NCI-H2196 (cell line): ENCODE data around the gene FGD4.

Source experiments
- DNase-seq: peaks from one replicate; lab custom pipeline; 2025; ENCODE audit not compliant: unreplicated experiment; lab: John Stamatoyannopoulos, UW

FGD4 gene

GRCh38 chr12:32666018-32666417 is 266.7 kb downstream of the FGD4 start:
- DNase-seq: no peak

- no peak for DNase-seq
Observed at GRCh38 chr12:32669584-32669983, 270.2 kb downstream of the FGD4 start.

GRCh38 chr12:32671930-32672780 is 272.8 kb downstream of the FGD4 start:
- peak; percentile 78 for DNase-seq

GRCh38 chr12:32679091-32679919 is 279.9 kb downstream of the FGD4 start, which contains the start of gene DNM1L:
Gene DNM1L (plus strand): TSS chr12:32679301. CDS start chr12:32679364, 63 bp downstream.
- DNase-seq: peak; percentile 95

GRCh38 chr12:32679920-32680237 is 280.5 kb downstream of the FGD4 start:
- no peak for DNase-seq

GRCh38 chr12:32680787-32681186 is 281.4 kb downstream of the FGD4 start:
- DNase-seq: no peak

- no peak for DNase-seq
Observed at GRCh38 chr12:32681272-32681671, 281.9 kb downstream of the FGD4 start.

GRCh38 chr12:32686340-32686739 is 287.0 kb downstream of the FGD4 start:
- no peak for DNase-seq

GRCh38 chr12:32688786-32689185 is 289.4 kb downstream of the FGD4 start:
- DNase-seq: no peak

GRCh38 chr12:32690927-32691326 is 291.6 kb downstream of the FGD4 start:
- DNase-seq: no peak

GRCh38 chr12:32692358-32692757 is 293.0 kb downstream of the FGD4 start:
- DNase-seq: no peak

- DNase-seq: no peak
Observed at GRCh38 chr12:32693036-32693435, 293.7 kb downstream of the FGD4 start.
